A549 (cell line): Measurements from ENCODE around the gene CTDP1.

Source experiments
- BCL3 ChIP-seq: fragments of >200 bp; sonication (Bioruptor Twin); formaldehyde crosslinking; IDR thresholded peaks from 3 replicates; pipeline ENCODE4 v1.6.1; 2016
- CBX8 ChIP-seq: fragments of 200-600 bp; sonication (generic); IDR thresholded peaks from 2 replicates; pipeline ENCODE4 v1.6.1; 2016
- CTCF ChIP-seq: fragments of >200 bp; sonication (Bioruptor Twin); formaldehyde crosslinking; IDR thresholded peaks from 3 replicates; pipeline ENCODE4 v1.5.1; 2016
- EP300 ChIP-seq, 2 experiments: fragments of >200 bp; sonication (Bioruptor Twin); formaldehyde crosslinking; IDR thresholded peaks; 2 replicates in 1 of 2; 3 replicates in 1 of 2; pipeline ENCODE4 v1.6.1; 2016 to 2017
- HOXA7 ChIP-seq: fragments of 250-450 bp; sonication (Bioruptor Pico); IDR thresholded peaks from 2 replicates; pipeline ENCODE4 v1.5.0; 2020; ENCODE audit warnings: mild to moderate bottlenecking, moderate library complexity
- NR3C1 ChIP-seq: fragments of >200 bp; sonication (Bioruptor Twin); formaldehyde crosslinking; IDR thresholded peaks from 3 replicates; pipeline ENCODE4 v1.6.1; 2017
- POLR2A ChIP-seq: IDR thresholded peaks from 2 replicates; pipeline ENCODE4 v1.6.1; 2012; ENCODE audit warnings: mild to moderate bottlenecking, low read length
- SREBF2 ChIP-seq: fragments of 450-650 bp; IDR thresholded peaks from 2 replicates; pipeline ENCODE4 v1.6.1; 2014; ENCODE audit warnings: mild to moderate bottlenecking, moderate library complexity
- TP53 ChIP-seq: fragments of 250-450 bp; sonication (Bioruptor Pico); IDR thresholded peaks from 2 replicates; pipeline ENCODE4 v1.5.0; 2021; ENCODE audit warnings: mild to moderate bottlenecking, moderate library complexity
- TF ChIP-seq, protein P1 (sequence below): IDR thresholded peaks from 2 replicates; pipeline ENCODE4 v1.6.1; 2012

- no peak for TF ChIP-seq HOXA7 (CRISPR knock-in tag)
- no peak for TF ChIP-seq POLR2A
- TF ChIP-seq CTCF = no peak
- no peak for TF ChIP-seq SREBF2
- TF ChIP-seq, protein P1, sequence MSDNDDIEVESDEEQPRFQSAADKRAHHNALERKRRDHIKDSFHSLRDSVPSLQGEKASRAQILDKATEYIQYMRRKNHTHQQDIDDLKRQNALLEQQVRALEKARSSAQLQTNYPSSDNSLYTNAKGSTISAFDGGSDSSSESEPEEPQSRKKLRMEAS = no peak
- no peak for TF ChIP-seq BCL3
- no peak for TF ChIP-seq TP53 (CRISPR knock-in tag)
- TF ChIP-seq CBX8 = no peak
- TF ChIP-seq NR3C1 = no peak
- no peak for TF ChIP-seq EP300 (IDR thresholded peaks at IDR 0.05)
Observed at GRCh38 chr18:79744625-79745024, 65.0 kb downstream of the CTDP1 start.
